Peyer's patch (tissue), 4 donors: ENCODE data around the gene AXIN1. TPM values are rescaled to one million over a fixed set of nuclear protein-coding genes. Genes with fewer than 3 reads are reported as not detected.
"Not testable (repeated sequence)": the region's sequence is repeated elsewhere in the genome, so short reads cannot be mapped to it uniquely, and the experiment has no call there.

ENCODE experiments used
- DNase-seq, 3 donors: peaks; one replicate each; pipeline ENCODE4 v3.0.0-alpha.2; 2017 to 2019
- H3K27ac ChIP-seq, 4 donors: fragments of 200-600 bp; sonication (generic); one replicate each; pipeline ENCODE4 v1.5.1; 2016 to 2019
- H3K27me3 ChIP-seq, 2 donors: fragments of 200-600 bp; sonication (generic); one replicate each; pipeline ENCODE4 v1.5.1; 2019
- H3K36me3 ChIP-seq, 3 donors: fragments of 200-600 bp; sonication (generic); one replicate each; pipeline ENCODE4 v1.5.1; 2016 to 2019
- H3K4me1 ChIP-seq, 4 donors: fragments of 200-600 bp; sonication (generic); one replicate each; pipeline ENCODE4 v1.5.1; 2016 to 2019
- H3K4me3 ChIP-seq, 4 donors: fragments of 200-600 bp; sonication (generic); 1 replicate in 3 of 4; 2 replicates in 1 of 4; pipeline ENCODE4 v1.5.1; 2016 to 2019; ENCODE audit warnings: mild to moderate bottlenecking in 1 of 4
- H3K9me3 ChIP-seq, 4 donors: fragments of 200-600 bp; sonication (generic); one replicate each; pipeline ENCODE4 v1.5.1; 2016 to 2019; ENCODE audit warnings: mild to moderate bottlenecking in 1 of 4
- CTCF ChIP-seq, 6 experiments: fragments of 450-650 bp in 4 of 6; fragments of 200-600 bp in 2 of 6; sonication (generic) in 1 of 6; IDR thresholded peaks; one replicate each; pipeline ENCODE4 v1.5.1; 2017 to 2019; ENCODE audit warnings: antibody characterized with exemption in 6 of 6, mild to moderate bottlenecking in 3 of 6, moderate library complexity in 1 of 6
- POLR2A ChIP-seq, 2 donors: fragments of 450-650 bp; IDR thresholded peaks; one replicate each; pipeline ENCODE4 v1.5.1; 2017; ENCODE audit warnings: antibody characterized with exemption in 2 of 2, mild to moderate bottlenecking in 2 of 2, moderate library complexity in 2 of 2
- total RNA-seq, 4 donors: library from RNA; depleted of rRNA; stranded (reverse); fragments of >200 nt; gene quantifications; one replicate each; pipeline ENCODE4 v1.1.0, GENCODE V29; 2016

Gene AXIN1
- total RNA-seq, 4 donors from 2014 or later, result 31.4 to 47.2 (median 37.3) TPM

- no peak for DNase-seq
- no peak for TF ChIP-seq POLR2A (IDR thresholded peaks at IDR 0.05)
- TF ChIP-seq CTCF (IDR thresholded peaks at IDR 0.05), result no peak
- no peak overlapping the region for H3K4me3 ChIP-seq
- H3K9me3 ChIP-seq, result no peaks in the 10 kb centered on the region
- no peak overlapping the region for H3K27ac ChIP-seq
- peaks cover 0 to 9% (median 0%) of the 10 kb centered on the region in 4 donors for H3K4me1 ChIP-seq
- no peaks in the 10 kb centered on the region for H3K27me3 ChIP-seq
- peaks cover 0 to 67% (median 0%) of the 10 kb centered on the region in 3 donors for H3K36me3 ChIP-seq
Observed at GRCh38 chr16:261031-261691, 91.4 kb downstream of the AXIN1 start.

GRCh38 chr16:260326-260725 lies 92.2 kb downstream of the AXIN1 start:
- TF ChIP-seq CTCF (IDR thresholded peaks at IDR 0.05), result no peak
- TF ChIP-seq POLR2A (IDR thresholded peaks at IDR 0.05), result no peak
- Histone ChIP-seq H3K4me3 (no peak overlapping the region), H3K27me3 (no peaks in the 10 kb centered on the region), H3K36me3 (peaks cover 0 to 75% (median 0%) of the 10 kb centered on the region in 3 donors), H3K27ac (no peak overlapping the region), H3K4me1 (peaks cover 0 to under 1% (median 0%) of the 10 kb centered on the region in 4 donors), H3K9me3 (no peaks in the 10 kb centered on the region)
- no peak for DNase-seq

GRCh38 chr16:259814-260253 lies 92.7 kb downstream of the AXIN1 start:
- no peaks in the 10 kb centered on the region for H3K9me3 ChIP-seq
- H3K4me1 ChIP-seq, result no peaks in the 10 kb centered on the region
- H3K36me3 ChIP-seq, result peaks cover 0 to 76% (median 0%) of the 10 kb centered on the region in 3 donors
- TF ChIP-seq CTCF (IDR thresholded peaks at IDR 0.05), result no peak
- TF ChIP-seq POLR2A (IDR thresholded peaks at IDR 0.05), result no peak
- DNase-seq, result no peak
- H3K4me3 ChIP-seq, result no peak overlapping the region
- no peaks in the 10 kb centered on the region for H3K27me3 ChIP-seq
- H3K27ac ChIP-seq, result no peak overlapping the region

GRCh38 chr16:259226-259625 lies 93.3 kb downstream of the AXIN1 start:
- Histone ChIP-seq H3K27ac (no peak overlapping the region), H3K4me3 (no peak overlapping the region), H3K36me3 (peaks cover 0 to 76% (median 0%) of the 10 kb centered on the region in 3 donors), H3K27me3 (no peaks in the 10 kb centered on the region), H3K9me3 (no peaks in the 10 kb centered on the region), H3K4me1 (no peaks in the 10 kb centered on the region)
- DNase-seq, result no peak
- no peak for TF ChIP-seq CTCF (IDR thresholded peaks at IDR 0.05)

- H3K9me3 ChIP-seq, H3K27me3 ChIP-seq, H3K27ac ChIP-seq, H3K4me3 ChIP-seq, H3K4me1 ChIP-seq, DNase-seq: not testable (repeated sequence)
- H3K36me3 ChIP-seq, result peaks cover 0 to 66% (median 0%) of the 10 kb centered on the region in 3 donors
Observed at GRCh38 chr16:258091-258490, 94.4 kb downstream of the AXIN1 start.

GRCh38 chr16:255183-255582 lies 97.3 kb downstream of the AXIN1 start:
- peak overlapping the region in 1 of 4 donors; percentile 1 for H3K4me3 ChIP-seq
- DNase-seq, result no peak
- peaks cover 0 to 50% (median 0%) of the 10 kb centered on the region in 3 donors for H3K36me3 ChIP-seq
- no peaks in the 10 kb centered on the region for H3K27me3 ChIP-seq
- H3K9me3 ChIP-seq, result no peaks in the 10 kb centered on the region
- TF ChIP-seq POLR2A (IDR thresholded peaks at IDR 0.05), result no peak
- TF ChIP-seq CTCF (IDR thresholded peaks at IDR 0.05), result no peak
- peaks cover 0 to 16% (median 4%) of the 10 kb centered on the region in 4 donors for H3K4me1 ChIP-seq
- H3K27ac ChIP-seq, result no peak overlapping the region
